Measurements from ENCODE around the gene NDOR1.
A peak's percentile ranks its signal among the peaks of the same experiment; 100 is the strongest.

The NDOR1 gene

DNA sequence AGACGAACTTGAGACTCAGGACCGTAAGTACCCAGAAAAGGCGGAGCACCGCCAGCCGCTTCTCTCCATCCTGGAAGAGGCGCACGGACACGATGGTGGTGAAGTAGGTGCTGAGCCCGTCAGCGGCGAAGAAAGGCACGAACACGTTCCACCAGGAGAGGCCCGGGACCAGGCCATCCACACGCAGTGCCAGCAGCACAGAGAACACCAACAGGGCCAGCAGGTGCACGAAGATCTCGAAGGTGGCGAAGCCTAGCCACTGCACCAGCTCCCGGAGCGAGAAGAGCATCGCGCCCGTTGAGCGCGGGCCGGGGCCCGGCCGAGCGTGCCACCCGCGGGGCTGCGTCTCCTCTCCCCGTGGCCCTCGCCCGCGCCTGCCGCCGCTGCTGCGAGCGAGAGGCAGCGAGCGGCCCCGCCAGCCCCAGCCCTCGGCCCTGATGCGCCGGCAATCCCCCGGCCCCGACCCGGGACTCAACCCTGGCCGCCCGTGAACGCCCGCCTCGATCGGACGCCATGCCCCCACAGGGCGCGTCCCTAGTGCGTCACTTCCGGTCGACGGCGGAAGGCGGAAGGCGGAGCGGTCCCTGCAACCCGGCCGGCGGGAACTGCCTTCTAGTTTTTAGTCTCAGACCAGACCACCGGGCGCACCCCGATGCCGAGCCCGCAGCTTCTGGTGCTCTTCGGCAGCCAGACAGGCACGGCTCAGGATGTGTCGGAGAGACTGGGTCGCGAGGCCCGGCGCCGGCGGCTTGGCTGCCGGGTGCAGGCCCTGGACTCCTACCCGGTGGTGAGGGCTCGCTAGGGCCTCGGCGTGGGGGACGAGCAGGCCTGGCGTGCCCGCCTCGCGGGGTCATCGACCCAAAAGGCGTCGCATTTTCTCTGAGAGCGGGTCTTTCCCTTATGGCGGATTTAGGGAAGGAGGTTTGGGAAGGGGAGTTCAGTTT, at the start of gene NDOR1, which contains the start of gene TMEM203:
TSS of gene NDOR1 (plus strand) at position 575 of the 944 bp plus-strand sequence. CDS start at position 653, 78 bp downstream.
TSS of gene TMEM203 (minus strand) at position 523 of the 944 bp plus-strand sequence. CDS start at position 289, 234 bp downstream.
- peak; percentile 99 for DNase-seq

DNA sequence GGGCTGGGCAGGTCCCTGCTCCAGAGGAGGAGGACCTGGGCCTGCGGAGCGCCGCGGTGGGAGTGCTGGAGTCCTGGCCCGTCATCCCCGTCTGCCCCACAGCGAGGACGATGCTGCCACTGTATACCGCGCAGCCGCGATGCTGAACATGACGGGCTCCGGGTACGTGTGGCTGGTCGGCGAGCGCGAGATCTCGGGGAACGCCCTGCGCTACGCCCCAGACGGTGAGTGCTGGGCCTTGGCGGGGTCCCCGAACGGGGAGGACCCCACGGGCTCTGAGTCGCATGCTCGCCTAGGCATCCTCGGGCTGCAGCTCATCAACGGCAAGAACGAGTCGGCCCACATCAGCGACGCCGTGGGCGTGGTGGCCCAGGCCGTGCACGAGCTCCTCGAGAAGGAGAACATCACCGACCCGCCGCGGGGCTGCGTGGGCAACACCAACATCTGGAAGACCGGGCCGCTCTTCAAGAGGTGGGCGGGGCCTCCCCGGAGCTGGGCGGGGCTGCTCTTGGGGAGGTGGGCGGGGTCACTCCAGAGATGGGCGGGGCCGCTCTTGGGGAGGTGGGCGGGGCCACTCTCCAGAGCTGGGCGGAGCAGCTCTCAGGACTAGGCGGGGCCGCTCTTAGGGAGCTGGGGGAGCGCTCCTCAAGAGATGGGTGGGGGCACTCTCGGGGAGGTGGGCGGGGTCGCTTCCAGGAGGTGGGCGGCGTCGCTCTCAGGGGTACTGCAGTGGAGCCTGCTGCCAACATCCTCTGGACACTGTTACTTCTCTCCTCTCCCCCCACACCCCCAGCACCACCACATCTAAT, 48.7 kb upstream of the NDOR1 start:
- DNase-seq = peak; percentile 67

DNA sequence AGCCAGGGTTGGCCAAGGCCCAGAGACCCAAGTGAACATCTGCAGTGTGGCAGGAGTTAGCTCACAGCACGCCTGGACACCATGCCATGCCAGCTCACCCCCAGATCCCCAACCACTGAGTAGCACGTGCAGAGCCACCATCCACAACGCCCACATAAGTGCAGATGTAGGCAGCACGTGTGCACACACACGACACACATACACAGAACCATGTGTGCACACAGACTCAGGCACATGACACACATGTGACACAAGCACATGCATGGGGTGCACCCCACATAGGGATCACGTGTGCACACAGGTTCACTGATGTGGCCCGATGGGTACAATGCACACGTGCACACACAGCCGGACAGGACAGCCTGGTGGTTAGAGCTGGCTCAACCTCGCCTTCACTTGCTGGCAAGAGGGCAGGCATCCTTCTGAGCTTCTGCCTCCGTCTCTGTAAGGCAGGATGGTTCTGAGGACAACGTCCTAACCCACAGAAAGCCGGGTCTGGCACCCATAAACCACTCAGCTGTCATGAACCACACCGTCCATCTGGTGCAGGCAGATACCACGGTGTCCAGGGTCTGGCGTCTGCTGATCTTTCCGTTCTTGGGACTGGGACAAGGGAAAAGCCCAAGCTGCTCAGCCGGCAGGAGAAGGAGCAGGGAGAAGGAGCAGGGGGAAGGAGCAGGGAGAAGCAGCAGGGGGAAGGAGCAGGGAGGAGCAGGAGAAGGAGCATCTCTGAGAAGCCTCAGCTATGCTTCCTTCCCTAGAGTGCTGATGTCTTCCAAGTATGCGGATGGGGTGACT, 47.7 kb upstream of the NDOR1 start:
- DNase-seq = no peak

DNA sequence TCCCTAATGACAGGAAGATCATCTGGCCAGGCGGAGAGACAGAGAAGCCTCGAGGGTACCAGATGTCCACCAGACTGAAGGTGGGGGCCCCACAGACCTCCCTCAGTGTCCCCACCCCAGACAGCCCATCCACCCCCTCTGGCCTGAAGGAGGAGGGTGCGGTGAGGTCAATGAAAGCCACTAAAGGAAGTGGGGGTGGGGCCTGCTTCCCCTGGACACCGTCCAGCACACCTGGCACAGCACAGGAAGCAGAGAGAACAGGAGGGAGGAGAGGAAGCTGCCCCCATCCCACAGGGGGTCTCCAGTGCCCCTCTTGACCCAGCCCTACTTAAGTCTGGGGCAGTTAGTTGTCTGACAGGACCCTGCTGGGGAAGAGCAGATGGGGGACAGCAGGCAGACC, 46.9 kb upstream of the NDOR1 start:
- DNase-seq = no peak

DNA sequence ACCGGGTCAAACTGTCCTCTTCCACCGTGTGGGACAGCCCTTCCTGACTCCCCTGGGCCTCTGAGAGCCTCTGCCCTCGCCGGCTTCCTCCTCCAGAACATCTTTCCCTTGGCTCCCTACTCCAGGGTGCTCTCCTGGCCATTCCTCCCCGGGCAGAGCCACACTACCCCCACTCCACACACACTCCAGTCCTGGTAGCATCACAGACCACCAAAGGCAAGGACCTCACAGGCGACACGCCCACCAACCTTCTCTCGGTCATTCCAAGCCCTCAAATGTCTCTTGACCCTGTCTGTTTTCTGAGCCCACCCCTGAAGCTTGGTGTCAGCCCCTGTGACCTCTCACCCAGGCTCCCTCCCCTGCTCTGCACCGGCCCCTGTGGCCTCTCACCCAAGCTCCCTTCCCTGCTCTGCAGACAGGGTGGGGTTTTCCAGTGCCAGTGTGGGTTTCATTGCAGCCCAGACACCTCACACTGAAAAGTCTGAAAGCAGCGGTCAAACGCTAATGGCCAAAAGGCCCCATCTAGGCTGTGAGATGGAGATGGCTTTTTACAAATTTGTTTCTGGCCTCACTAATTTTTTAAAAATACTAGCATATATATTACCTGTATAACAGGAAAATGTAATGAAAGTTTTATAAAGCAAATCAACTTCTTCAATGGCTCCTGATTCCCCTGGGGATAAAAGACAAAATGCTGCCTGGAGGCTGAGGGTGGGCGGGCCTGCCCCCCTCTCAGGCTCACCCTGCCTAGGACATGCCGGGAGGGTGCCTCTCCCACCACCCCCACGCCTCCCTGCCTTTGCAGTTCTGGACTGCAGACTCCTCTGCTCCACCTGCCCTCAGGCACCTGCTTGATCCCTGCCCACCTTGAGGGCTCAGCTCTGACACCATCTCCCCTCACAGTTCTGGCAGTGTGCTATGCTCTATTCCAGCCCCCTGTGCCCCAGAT, 46.1 kb upstream of the NDOR1 start:
- no peak for DNase-seq

DNA sequence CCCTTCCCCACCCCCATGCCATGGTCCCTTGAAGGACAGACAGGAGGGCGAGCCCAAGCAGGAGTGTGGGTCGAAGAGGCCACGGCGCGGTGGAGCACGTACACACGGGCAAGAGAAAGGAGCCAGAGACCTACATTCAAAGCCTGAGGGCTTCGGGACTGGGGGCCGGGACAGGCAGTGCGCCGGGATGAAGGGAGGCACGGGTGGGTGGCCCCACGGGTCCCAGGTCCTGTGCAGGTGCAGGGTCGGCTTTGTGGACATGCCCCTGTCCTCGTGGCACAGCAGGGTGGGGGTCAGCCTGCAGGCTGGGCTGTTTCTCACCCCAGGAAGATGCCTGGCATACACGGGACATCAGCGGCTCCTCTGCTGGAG, 45.5 kb upstream of the NDOR1 start:
- no peak for DNase-seq

DNA sequence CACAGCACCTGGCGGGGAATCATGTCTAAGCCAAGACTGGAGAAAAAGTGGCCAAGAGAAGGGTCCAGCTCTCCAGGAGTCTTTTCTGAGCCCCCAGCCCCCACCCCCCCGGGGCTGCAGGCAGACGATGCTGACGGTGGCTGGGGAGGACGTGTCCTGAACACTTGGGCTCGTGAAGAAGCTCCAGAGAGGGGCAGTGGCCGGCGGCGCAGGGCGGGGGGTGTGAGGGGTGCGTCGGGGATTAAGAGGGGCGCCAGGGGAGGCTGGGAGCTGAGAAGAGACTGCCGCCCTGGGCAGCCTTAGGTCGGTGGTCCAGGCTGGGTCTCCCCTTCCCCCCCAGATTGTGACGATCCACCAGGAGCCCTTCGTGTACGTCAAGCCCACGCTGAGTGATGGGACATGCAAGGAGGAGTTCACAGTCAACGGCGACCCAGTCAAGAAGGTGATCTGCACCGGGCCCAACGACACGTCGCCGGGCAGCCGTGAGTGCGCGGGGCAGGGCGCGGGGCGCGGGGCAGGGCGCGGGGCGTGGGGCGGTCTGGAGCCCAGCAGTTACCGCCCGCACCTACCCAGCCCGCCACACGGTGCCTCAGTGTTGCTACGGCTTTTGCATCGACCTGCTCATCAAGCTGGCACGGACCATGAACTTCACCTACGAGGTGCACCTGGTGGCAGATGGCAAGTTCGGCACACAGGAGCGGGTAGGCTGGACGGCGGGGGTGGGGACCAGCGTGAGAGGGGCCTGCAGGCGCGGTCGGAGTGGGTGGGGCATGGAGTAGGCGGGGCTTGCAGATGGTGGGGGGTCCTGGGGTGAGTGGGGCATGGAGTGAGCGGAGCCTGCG, 44.6 kb upstream of the NDOR1 start:
- no peak for DNase-seq

DNA sequence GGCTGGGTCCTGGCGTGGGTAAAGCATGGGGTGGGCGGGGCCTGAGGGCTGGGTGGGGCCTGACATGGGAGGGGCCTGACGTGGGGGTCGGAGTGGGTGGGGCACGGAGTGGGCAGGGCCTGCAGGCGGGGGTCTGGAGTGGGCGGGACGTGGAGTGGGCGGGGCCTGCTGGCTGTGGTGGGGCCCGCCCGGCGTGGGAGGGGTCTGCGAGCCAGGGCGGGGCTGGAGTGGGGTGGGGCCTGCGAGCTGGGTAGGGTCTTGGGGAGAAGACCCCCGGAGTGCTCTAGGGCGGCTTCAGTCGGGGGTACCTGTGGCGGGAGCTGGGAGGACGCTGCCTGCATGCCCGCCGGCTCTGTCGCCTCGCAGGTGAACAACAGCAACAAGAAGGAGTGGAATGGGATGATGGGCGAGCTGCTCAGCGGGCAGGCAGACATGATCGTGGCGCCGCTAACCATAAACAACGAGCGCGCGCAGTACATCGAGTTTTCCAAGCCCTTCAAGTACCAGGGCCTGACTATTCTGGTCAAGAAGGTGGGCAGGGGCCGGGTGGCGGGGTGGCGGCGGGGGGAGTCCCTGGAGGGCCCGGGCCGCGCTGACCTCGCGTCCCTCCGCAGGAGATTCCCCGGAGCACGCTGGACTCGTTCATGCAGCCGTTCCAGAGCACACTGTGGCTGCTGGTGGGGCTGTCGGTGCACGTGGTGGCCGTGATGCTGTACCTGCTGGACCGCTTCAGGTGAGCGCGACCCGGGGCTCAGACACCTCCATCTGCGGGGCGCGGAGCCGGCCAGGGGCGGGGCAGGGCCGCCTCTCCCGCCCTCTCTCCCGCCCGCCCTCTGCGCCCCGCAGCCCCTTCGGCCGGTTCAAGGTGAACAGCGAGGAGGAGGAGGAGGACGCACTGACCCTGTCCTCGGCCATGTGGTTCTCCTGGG, 43.7 kb upstream of the NDOR1 start:
- DNase-seq = no peak

DNA sequence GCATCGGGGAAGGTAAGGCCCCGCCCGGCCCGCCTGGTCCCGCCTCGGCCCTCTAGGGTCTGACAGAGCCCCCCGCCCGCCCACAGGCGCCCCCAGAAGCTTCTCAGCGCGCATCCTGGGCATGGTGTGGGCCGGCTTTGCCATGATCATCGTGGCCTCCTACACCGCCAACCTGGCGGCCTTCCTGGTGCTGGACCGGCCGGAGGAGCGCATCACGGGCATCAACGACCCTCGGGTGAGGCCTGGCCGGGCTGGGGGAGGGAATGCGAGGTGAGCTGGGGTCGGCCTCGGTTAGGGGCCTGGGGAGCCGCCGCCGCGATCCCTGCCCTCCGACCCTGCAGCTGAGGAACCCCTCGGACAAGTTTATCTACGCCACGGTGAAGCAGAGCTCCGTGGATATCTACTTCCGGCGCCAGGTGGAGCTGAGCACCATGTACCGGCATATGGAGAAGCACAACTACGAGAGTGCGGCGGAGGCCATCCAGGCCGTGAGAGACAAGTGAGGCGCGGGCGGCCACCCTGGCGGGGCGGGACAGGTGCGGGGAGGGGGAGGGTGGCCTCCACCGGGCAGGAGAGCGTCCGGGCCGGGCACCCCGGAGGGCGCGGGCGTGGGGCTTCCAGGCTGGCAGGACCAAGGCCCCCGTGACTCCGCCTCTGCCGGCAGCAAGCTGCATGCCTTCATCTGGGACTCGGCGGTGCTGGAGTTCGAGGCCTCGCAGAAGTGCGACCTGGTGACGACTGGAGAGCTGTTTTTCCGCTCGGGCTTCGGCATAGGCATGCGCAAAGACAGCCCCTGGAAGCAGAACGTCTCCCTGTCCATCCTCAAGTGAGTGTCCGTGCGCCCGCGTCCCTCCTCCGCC, 42.8 kb upstream of the NDOR1 start:
- no peak for DNase-seq

DNA sequence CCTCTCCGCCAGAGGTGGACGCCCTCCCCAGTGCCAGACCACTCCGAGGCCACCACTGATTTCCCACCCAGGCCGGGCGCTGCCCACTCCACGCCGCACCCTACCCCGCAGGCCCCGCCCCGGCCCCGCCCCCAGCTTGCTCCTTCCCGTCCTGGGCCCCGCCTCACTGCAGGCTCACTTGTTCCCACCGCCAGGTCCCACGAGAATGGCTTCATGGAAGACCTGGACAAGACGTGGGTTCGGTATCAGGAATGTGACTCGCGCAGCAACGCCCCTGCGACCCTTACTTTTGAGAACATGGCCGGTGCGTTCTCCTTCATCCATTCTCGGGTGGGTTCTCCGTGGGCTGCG, 42.2 kb upstream of the NDOR1 start:
- no peak for DNase-seq

DNA sequence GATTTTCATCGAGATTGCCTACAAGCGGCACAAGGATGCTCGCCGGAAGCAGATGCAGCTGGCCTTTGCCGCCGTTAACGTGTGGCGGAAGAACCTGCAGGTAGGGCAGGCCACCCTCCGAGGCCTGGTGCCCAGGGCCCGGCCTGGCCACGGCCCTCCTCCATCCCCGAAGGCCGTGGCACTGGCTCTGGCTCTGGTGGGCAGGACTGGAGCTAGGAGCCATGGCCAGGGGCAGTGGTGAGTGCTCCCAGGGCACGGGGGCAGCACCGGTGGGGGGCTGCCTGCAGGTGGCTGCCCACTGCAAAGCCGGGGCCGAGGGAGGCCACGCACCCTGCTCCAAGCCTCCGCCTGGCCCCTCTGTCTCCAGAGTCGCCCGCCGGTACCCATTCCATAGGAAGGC, 41.7 kb upstream of the NDOR1 start:
- DNase-seq = no peak

DNA sequence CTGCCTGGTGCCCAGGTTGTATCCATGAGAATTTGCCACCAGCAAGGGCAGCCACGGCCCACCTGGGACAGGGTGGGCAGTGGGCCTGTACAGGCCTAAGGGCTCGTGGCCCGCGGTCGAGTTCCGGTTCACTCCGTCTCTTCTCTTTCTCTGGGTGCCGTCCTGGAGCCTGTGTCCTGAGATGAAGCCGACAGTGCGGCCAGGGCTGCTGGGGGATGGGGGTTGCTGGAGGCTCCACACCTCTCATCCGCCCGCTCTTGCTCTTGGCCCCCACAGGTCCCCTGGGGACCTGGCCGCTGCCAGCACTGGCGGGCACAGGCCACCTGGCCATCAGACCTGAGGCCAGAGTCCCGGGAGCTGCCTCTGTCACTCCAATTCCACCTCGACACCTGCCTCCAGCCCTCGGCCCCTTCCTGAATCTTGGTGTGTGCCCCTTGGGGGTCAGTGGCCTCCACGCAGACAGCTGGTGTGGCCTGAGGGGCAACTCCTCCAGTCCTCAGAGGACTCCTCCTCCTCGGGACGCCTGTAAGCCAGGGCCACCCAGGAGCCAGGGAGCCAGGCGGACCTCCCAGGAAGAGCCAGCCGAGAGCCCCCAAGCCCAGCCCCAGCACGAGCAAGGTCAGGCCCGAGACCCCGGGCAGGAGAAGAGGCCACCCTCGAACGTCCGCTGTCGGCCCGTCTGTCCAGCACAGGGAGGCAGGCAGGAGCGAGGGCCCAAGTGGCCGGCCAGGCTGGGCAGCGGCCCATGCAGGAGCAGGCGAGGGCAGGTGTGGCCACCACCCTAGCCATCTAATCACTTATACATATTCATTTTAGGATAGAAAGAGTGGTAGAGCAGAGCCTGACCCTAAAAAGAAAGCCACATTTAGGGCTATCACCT, 40.9 kb upstream of the NDOR1 start:
- no peak for DNase-seq

DNA sequence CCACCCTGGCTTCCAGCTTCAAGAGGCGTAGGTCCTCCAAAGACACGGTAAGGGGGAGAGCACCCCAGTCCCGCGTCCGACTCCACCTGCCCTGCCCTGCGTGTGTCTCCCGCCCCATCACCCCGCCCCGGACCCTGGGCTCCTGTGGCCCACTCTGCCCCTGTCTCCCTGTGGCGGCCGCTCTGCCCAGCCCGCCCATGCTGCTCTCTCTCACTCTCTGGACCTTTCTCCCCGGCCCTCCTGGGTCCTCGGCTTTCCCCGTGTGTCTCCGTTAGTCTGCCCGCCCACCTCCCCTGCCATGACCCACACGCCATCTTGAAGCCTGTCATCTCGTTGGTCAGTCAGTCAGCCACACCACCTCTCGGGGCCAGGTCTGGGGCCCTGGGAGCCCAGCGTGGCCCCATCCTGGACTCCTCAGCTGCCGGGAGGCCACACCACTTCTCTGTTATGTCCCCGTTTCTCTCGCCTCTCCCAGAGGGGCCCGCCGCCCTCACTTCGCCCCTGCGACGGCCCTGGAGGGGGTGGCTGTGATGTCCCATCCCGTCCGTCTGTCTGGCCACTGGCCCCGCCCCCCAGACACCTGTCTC, 40.2 kb upstream of the NDOR1 start:
- DNase-seq = no peak

DNA sequence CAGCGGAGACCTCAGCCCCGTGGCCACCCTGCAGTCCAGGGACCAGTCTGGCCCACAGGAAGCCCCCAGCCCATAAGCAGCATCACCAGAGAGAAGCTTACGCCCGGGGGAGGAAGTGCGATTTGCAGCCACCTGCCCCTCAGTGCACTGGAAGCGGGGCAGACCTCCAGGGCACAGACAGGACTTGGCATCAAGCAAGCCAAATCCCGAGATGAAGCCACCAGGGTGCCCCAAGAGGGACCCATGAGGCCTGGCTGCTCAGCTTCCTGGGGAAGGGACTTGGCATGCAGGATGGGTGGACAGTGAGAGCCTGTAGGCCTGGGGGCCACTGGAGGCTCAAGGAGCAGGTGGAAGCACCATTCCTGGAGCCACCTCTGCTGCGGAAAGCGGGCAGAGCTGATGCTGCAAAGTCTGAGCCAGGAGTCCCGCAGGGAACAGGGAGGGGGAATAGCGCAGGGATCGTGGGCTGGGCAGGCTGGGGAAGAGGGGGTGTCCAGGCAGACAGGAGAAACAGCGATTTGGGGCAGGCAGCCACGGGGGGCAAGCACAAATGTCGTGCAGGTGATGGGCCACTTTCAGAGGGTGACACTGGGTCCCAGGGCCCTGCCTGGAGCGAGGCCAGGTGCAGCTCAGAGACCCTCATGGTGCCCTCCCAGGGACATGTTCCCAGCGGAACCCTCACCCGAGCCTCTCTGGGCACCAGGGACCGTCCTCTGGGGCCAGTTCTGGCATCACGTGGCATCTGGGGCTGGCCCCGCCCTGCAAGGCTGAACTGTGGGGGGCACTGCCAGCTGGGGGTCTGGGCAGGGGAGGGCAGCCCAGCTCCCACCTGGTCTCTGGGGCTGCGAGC, 38.9 kb upstream of the NDOR1 start:
- no peak for DNase-seq

DNA sequence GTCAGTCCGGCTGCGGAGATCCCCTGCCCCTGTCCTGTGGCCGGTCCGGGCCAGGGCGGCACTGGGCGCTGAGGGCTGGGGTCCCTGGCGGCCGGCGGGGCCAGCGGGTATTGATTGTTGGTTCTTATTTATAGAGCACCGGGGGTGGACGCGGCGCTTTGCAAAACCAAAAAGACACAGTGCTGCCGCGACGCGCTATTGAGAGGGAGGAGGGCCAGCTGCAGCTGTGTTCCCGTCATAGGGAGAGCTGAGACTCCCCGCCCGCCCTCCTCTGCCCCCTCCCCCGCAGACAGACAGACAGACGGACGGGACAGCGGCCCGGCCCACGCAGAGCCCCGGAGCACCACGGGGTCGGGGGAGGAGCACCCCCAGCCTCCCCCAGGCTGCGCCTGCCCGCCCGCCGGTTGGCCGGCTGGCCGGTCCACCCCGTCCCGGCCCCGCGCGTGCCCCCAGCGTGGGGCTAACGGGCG, 38.2 kb upstream of the NDOR1 start:
- DNase-seq = no peak

All from 8988T (cell line).